Upper lobe of left lung (tissue), 4 donors: Measurements from ENCODE around the gene LAMC1.

Source experiments
- EP300 ChIP-seq, 4 donors: sonication (generic); formaldehyde crosslinking; IDR thresholded peaks; one replicate each; pipeline ENCODE4 v1.5.1; 2017; ENCODE audit warnings: antibody characterized with exemption in 4 of 4, control low read depth in 2 of 4
- POLR2A ChIP-seq, 4 donors: fragments of 450-650 bp; IDR thresholded peaks; one replicate each; pipeline ENCODE4 v1.5.1; 2016 to 2017; ENCODE audit warnings: antibody characterized with exemption in 4 of 4, mild to moderate bottlenecking in 2 of 4
- POLR2AphosphoS5 ChIP-seq, 2 donors: sonication (generic); formaldehyde crosslinking; IDR thresholded peaks; one replicate each; pipeline ENCODE4 v1.5.1; 2017; ENCODE audit warnings: antibody characterized with exemption in 2 of 2
- TF ChIP-seq, protein P1 (sequence below), 6 experiments: fragments of 450-650 bp in 4 of 6; fragments of 200-600 bp in 2 of 6; sonication (generic) in 2 of 6; IDR thresholded peaks; one replicate each; pipeline ENCODE4 v1.5.1; 2016 to 2019; ENCODE audit warnings: antibody characterized with exemption in 6 of 6

GRCh38 chr1:183070234-183070922, 47.2 kb downstream of the LAMC1 start:
- no peak for TF ChIP-seq POLR2A (IDR thresholded peaks at IDR 0.05)
- TF ChIP-seq, protein P1, sequence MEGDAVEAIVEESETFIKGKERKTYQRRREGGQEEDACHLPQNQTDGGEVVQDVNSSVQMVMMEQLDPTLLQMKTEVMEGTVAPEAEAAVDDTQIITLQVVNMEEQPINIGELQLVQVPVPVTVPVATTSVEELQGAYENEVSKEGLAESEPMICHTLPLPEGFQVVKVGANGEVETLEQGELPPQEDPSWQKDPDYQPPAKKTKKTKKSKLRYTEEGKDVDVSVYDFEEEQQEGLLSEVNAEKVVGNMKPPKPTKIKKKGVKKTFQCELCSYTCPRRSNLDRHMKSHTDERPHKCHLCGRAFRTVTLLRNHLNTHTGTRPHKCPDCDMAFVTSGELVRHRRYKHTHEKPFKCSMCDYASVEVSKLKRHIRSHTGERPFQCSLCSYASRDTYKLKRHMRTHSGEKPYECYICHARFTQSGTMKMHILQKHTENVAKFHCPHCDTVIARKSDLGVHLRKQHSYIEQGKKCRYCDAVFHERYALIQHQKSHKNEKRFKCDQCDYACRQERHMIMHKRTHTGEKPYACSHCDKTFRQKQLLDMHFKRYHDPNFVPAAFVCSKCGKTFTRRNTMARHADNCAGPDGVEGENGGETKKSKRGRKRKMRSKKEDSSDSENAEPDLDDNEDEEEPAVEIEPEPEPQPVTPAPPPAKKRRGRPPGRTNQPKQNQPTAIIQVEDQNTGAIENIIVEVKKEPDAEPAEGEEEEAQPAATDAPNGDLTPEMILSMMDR (IDR thresholded peaks at IDR 0.05) = no peak
- no peak for TF ChIP-seq POLR2AphosphoS5 (IDR thresholded peaks at IDR 0.05)
- TF ChIP-seq EP300 (IDR thresholded peaks at IDR 0.05) = no peak
